ENCODE data around the gene AGFG2.

AGFG2 gene

DNA sequence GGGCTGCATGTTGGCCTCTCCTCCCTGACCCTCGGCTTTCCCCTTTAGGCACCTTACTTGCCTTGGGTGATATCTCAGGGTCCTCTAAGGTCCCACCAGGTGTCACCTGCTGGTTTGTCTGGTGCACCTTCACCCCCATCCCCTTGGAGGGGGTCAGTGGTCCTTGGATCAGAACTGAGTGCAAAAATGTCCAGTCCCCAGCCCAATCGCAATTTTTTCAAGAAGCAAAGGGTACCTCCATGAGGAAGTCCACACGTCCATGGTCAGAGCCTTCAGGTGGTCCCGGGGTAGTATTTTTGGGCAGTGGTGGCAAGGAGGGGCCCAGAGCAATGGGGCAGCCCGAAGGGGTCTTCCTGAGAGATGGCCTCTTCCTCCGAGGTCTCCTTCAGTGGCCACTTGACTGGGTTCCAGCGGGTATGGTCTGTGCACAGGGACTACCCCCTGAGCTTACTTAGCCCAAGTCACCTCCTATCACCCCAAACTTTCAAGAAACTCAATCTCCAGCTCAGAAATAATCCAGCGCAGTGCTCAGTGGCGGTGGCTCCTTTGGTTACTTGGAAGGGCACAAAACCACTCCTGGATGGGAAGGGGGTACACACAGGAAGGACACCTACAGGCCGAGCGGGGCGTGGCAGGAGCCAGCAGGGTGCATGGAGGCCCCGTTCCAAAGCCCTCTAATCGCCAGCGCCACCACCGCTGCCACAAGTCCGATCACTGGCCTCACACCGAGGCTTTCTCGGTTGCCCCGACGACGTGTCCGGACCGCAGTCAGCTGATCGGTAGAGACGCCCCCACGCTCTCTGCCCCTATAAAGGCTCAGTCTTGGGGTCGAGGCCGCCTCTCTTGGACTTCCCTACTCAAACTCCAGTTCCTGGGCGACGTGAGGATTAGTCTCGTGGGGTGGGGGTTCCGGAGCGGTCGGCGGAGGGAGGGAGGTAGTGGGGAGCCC lies 30.2 kb downstream of the AGFG2 start:
- DNase-seq, result peak in 53 of 58 donors; percentile 30 to 89 (median 71)

DNA sequence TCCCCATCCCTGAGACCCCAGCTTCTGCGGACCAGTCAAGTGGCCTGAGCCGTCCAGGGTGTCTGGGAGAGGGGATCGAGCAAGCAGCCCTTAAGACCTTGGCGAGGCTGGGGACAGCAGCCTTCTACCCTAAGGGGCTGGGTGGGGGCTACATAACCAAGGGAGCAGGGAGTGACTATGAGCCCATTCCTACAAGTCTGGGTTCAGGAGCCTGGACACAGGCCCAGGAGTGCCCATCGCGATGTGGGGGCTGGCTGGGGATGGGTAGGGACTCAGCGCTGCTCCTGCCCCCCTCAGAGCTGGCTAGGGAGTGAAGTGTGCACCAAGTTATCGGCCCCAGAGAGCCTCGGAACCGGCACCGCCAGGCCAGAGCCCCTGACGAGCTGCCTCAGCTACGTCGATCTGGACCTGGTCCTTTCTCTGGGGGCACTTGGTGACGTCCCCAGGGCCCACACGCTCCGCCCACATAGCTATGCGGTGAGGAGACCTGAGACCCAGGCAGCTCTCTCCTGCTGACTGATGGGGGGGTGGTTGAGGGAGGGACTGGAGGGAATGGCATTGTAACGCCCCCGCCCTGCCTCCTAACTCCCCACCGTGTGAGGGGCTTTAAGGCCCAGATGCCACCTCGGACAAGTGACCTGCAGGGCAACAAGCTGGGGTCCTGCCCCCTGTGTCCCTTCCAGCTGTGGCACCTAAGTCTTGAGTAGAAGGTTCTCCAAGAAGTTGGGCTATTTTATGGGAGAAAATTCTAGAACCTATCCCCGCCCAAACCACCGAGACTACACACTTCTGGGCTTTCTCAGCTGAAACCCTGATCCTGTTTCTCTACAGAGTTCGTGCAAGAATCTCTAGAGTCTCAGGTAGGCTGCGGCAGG lies 32.2 kb downstream of the AGFG2 start:
- DNase-seq, result no peak

DNA sequence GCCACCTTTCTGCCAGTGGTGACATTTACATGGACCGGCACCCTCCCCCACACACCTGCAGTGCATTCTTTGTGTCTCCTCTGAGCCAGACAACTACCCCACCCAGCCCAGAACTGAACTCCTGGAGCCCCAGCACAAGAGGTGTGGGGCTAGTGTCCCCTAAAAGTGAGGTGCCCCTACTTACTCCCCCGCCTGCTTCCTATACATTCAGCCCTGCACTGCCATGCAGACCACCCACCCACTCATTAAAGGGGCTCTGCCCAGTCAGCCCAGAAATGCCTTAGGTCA lies 32.8 kb downstream of the AGFG2 start:
- no peak for DNase-seq

DNA sequence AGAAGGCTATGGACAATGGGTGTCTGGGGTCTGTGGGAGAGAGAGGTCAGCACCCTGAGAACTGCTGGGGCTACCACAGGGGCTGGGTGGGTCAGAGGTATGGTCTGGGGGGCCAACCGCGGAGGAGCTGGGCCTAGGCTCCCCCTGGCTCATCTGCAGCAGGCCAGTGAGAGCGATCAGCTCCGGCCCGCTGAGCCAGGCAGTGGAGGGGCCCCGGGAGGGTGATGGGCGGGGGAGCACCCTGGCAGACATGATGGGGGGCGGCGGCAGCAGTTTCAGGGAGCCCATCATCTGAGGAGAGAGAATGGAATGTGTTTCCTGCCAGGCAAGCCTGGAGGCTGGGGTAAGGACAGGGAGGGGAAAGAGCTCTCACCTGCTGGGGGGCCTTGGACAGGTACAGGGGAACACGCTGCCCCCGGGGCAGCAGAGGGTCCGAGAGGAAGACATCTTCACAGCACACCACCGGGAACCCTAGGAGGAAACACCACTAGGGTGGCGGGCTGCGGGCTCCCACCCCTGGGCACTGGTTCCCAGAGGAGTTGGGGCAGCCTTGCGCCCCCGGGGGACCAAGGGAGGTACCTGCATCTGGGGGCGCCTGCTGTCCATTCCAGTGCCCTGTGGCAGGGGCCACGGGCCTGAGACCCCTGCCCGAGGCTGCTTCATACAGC lies 33.4 kb downstream of the AGFG2 start:
- no peak for DNase-seq

DNA sequence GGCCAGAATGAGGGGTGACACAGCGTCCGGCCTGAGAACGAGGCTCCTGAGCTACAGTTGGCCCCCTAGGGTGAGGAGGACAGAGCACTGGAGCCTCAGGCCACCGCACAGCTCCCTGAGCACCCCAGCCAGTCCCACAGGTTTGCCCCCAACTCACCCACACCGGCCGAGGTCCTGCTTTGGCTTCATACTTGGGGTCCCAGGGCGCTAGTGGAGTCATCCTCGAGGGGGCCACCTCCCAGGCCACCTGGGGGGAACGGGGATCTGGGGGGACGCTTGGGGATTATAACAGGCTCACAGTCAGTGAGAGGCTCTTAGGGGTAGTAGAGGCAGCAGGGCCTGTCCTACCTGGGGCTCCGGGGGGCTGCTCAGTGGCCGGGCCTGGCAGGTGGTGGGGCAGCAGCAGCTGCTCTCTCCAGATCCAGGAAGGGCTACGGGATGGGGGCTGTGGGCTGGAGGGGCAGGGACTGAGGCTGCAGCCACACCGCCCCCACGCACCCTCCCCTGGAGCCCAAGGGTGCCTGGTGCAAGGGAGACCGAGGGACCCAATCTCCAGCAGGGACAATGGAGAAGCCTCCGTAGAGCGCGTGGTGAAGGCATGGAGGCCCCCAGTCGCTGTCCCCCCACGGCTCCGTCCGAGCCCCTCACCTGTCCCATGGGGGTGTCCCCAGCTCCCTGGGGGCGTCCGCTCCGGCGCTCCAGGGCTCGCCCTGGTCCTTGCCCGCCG lies 34.1 kb downstream of the AGFG2 start:
- no peak for DNase-seq

DNA sequence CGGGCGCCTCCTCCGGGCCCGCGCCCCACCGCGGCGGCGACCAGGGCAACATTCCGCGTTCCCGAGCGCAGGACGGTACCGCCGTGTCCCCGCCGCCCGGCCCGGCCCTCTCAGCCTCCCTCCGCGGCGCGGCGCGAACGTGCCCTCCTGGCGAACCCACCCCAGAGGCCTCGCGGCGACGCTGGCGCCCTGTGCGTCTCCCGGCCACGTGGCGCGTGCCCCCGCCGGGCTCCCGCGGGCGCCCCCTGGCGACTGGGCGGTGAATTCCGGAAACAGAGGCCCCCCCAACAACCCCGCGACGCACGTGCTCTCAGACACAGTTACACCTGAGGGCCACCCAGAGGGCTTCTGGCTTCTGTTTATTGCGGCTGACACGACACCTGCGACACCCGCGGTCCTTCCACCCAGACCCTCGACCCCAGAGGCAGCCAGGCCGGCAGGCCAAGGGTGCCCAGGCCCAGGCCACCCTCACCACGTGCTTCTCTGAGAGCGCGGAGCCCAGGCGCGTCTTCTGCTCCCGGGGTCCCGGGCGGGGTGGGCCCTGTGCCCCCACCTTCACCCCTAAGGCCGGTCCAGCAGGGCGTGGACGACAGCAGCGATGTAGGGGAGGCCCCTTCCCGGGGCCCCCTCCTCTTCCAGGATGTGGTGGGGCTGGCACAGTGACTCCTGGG lies 34.8 kb downstream of the AGFG2 start, which contains the start of gene SAP25:
Gene SAP25, minus strand, starts transcription at position 210 of the 671 bp plus-strand sequence. Its CDS starts 158 bp downstream, at position 52.
- no peak for DNase-seq

DNA sequence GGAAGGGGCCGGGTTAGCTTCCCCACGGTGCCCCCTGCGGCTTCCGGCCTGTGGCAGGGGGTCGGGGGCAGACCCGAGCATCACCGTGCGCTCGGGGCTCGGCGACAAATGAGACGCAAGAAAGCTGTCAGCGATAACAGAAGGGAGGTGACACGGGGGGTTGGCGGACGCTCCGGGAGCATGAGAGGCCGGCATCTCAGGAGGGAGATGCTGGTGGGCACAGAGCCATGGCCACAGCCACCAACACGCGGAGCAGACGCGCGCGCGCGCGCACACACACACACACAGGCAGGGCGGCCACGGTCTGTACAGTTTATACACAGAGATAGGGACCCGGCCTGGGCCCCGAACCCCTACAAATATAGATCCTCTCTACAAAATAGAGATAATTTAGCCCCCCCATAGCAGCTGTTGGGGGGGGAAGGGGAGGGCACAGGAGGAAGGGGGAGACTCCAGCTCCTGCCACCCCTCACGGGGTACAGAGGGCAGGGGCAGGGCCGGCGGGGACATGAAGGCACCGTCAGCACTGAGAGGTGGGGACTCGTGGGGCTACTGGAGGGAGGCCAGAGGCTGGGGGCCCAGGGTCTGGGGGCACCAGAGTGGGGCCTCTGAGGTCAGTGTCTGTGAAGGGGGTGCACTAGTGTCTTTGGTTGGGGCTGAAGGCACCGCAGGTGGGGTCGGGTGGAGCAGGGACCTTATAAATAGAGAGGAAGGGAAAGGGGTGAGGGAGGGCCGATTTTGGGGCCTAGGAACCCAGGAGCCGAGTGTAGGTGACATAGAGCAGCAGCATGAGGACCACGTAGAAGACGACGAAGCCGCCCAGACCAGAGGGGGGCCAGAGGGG lies 35.6 kb downstream of the AGFG2 start:
- DNase-seq, result no peak

DNA sequence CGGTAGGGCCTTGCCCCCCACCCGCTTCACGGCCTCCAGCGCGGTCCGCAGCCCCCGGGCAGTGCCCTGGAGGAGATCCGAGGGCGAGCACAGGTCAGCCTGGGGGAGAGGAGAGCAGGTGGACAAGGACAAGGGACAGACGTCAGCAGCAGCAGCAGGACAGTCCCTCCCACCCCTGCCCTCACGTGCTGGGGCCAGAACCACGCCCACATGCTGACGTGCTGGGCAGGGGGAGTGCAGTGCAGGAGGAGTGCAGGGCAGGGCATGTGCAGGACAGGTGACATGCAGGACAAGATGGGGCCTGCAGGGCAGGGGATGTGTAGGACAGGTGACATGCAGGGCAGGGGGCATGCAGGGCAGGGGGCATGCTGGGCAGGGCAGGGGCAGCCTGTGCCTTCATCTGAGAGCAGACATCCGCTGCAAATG lies 36.2 kb downstream of the AGFG2 start:
- DNase-seq, result no peak

DNA sequence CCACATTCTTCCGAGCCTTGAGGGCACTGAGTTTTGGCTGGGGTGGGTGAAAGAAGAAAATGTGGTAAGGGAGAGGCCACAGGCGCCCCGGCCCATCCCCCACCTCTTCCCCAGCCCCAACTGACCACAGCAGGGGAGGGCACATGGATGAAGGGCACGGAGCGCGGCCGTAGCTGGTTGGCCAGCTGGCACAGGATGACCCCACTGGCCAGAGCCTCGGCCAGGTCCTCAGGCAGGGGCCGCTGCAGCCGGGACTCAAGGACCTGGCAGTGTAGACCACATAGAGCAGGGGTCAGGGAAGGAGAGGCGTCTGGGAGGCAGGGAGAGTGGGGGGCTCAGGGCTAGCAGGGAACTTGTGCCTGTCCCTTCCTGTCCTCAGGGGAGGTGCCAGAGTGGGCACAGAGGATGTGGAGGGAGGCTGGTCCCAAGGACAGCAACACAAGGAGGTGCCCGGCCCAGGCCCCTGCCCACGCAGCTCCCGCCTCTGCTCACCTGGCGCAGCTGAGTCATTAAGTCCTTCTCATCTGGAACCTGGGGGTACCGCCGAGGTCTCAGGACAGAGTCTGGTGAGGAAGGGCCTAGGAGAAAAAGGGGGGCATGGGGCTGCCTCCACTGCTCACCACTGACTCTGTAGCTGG lies 36.9 kb downstream of the AGFG2 start:
- DNase-seq, result no peak

DNA sequence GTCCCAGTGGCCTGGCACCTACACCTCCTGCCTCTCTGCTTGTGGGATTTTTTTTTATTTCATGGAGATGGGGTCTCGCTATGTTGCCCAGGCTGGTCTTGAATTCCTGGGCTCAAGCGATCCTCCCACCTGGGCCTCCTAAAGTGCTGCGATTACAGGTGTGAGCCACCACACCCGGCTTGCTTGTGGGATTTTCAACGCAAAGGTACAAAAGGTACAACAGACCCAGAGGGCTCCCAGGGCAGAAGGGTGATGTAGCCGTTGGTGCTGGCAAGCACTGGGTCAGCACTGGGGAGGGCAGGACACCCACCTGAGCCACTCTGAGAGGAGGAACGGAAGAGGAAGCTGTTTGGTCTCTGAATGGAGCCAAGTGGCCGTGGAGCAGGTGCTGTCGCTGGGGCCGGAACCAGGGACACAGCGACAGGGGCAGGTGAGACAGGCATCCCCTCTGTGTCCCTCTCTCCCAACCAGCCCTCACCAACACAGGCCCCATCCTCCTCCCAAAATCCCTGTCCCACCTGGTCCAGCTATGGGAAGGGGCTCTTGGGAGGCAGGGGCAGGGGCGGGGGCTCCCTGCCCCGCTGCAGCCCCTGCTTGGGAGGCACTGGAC lies 37.5 kb downstream of the AGFG2 start:
- DNase-seq, result no peak

DNA sequence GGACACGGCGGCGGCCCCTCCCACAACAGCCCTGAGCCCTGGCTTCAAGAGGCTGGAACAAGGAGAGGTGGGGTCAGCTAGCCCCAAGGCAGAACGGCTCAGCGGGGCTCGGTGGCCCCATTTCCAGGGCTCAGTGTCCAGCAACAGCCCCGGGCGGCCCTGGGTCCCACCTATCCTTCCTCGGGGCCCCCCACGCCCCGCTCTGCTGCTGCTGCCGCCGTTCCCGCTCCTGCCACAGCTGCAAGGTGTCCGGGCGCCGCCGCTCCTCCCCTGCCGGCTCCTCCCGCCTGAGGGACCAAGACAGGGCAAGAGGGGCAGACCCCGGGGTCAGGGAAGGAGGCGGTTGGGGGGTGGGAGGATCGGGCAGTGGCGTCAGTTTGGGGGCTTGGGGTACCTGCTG lies 38.1 kb downstream of the AGFG2 start:
- DNase-seq, result no peak

DNA sequence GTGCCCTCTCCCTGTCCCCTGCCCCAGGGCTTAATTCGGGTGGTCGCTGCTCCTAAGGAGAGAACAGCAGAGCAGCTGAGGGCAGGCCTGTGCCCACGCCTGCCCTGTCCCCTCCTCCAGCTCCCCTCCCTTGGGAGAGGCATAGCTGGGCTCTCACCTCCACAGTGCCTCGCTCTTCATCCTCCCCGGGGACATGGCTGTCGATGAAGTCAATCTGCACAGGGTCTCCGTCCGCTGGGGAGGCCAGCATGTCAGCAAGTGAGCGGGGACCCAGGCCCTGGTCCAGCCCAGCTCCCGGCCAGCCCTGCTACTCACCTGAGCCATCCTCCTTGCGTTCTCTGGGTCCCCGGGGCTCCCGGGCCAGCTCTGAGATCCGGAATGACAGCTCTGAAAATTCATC lies 38.5 kb downstream of the AGFG2 start:
- DNase-seq, result no peak

DNA sequence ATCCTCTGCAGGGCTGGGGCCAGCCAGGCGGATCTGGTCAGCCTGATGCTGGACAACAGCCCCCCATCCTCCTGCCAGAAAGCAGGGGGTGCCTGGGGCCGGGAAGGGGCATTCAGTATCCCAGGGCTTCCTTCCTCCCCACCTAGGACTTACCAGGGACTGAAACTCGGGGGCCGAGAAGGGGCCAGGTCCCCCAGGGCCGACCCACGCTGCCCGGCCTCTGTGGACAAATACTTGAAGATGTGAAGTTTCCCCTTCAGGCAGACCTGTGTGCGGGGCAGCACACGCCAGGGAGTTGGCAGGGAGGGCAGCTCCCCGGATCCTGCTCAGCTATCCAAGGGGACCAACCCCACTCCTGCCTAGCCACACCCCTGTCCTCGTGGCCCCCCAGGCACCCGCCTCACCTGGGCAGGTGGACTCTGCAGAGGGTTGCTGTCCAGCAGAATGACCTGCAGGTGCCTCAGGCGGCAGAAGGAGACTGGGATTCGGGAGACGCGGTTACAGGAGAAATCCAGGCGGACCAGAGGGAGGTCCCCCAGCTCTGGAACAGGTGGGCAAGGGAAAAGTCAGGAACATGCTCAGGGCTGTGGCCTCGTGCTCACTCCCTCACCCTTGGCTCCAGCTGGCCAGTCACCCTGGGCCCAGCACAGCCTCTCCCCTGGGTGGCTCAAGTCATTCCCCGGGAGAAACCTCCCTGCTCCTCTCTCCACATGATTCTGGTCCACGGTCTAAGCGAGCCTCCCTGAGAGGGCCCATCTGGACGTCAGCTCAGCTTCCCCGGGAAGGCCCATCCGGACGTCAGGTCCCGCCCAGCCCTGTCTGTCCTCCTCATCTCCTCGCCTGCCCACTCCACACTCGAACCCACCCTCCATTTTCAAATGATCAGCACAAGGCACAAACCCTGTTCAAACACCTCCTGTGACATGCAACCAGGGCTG lies 39.5 kb downstream of the AGFG2 start:
- no peak for DNase-seq

DNA sequence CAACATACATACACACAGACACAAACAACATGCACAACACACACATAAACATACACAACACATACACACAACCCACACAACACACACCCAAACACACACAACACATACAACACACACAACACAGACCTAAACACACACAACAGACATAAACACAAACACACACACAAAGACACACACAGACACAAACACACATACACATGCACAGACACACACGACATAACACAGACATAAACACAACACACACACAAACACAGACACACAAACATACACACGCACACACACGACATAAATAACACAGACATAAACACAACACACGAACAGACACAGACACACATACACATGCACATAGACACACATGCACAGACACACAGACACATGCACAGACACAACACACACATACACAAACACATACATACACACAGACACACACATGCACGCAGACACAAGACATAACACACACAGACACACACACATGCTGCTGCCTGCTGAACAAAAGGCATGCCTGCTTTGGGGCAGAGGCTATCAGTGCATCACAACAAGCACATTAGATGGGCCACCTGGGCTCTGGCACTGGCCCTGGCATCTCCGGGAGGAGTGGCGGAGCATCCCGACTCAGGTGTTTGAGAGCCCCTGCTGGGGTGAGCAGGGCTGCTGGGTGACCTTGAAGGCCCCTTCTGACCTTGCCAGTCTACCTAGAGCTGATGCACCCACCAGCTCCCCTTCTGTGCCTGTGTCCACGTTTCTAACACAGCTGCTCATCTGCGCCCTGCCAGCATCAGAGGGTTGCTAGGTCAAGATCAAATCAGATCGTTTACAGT lies 41.7 kb downstream of the AGFG2 start:
- no peak for DNase-seq

DNA sequence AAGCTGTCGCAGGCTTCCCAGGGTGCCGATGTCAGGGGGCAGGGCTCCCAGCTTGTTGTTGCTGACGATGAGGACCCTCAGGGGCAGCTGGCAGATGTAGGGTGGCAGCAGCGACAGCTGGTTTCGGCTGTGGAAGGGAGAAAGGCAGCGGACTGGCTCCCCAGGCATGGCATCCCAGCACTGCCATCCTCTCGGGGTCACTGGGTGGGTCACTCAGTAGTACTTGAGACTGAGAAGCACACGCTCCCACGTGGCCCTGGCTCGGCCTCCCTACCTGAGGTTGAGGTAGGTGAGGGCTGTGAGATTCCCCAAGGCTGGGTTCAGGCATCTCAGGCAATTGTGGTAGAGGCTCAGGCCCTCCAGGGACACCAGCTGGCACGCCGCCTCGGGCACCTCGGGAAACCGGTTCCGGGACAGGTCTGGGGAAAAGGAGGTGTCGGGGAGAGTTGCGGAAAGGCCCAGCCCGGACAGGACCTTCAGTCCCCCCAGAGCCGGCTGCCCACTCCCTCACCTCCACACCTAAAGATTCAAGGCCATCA lies 43.1 kb downstream of the AGFG2 start:
- DNase-seq, result no peak

DNA sequence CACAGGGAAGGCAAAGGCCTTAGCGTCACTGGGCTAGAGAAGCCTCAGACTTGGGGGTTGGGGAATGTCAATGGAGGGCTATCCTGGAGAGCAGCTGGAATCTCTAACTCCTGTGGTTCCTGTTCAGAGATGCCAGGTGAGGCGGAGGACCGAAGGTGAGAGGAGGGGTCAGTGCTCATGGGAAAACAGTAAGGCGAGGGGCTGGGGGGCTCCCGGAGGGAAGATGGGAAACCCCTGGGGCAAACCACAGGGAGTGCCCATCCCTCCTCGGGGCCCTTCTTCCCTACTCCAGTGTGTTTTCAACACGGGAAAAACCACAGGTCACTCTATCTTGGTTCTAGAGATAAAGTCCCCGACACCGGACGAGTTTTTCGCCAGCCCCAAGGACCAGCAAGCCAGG lies 43.6 kb downstream of the AGFG2 start:
- DNase-seq, result no peak
